SK-N-SH treated with all-trans-retinoic acid at 6 μM for 48 hours (cell line): ENCODE measurements around the gene NQO1.

Source experiments
- ATAC-seq: fragments of 200-7000 bp; cut with Tn5 transposase; 3 replicates; pipeline ENCODE4 v1.9.1; 2020; ENCODE audit warnings: mild to moderate bottlenecking, moderate library complexity
- ARNTL ChIP-seq: fragments of 450-650 bp; formaldehyde crosslinking; IDR thresholded peaks from 2 replicates; pipeline ENCODE4 v1.5.0; 2020; ENCODE audit warnings: low read depth, mild to moderate bottlenecking, moderate library complexity, borderline replicate concordance
- BACH2 ChIP-seq: fragments of 250-450 bp; sonication (Bioruptor Pico); IDR thresholded peaks from 2 replicates; pipeline ENCODE4 v1.9.0; 2021; ENCODE audit warnings: mild to moderate bottlenecking, borderline replicate concordance
- CSDC2 ChIP-seq: fragments of 250-450 bp; sonication (Bioruptor Pico); IDR thresholded peaks from 2 replicates; pipeline ENCODE4 v1.5.0; 2020; ENCODE audit warnings: mild to moderate bottlenecking, moderate library complexity
- CSRNP3 ChIP-seq: fragments of 250-450 bp; sonication (Bioruptor Pico); IDR thresholded peaks from 2 replicates; pipeline ENCODE4 v1.5.1; 2021; ENCODE audit warnings: mild to moderate bottlenecking, moderate library complexity
- GLIS3 ChIP-seq: fragments of 250-450 bp; sonication (Bioruptor Pico); IDR thresholded peaks from 2 replicates; pipeline ENCODE4 v1.5.0; 2020; ENCODE audit warnings: mild to moderate bottlenecking, moderate library complexity
- ISL1 ChIP-seq: fragments of 250-450 bp; sonication (Bioruptor Pico); IDR thresholded peaks from 2 replicates; pipeline ENCODE4 v2.1.2; 2022; ENCODE audit warnings: mild to moderate bottlenecking, moderate library complexity
- OSR1 ChIP-seq: fragments of 250-450 bp; sonication (Bioruptor Pico); IDR thresholded peaks from 2 replicates; pipeline ENCODE4 v1.8.0; 2022; ENCODE audit warnings: moderate library complexity, mild to moderate bottlenecking, inconsistent platforms
- PPARA ChIP-seq: fragments of 250-450 bp; sonication (Bioruptor Pico); IDR thresholded peaks from 2 replicates; pipeline ENCODE4 v1.5.0; 2020; ENCODE audit warnings: mild to moderate bottlenecking, borderline replicate concordance
- SNAI2 ChIP-seq: fragments of 250-450 bp; sonication (Bioruptor Pico); IDR thresholded peaks from 2 replicates; pipeline ENCODE4 v1.5.0; 2020; ENCODE audit warnings: mild to moderate bottlenecking, moderate library complexity
- TCF4 ChIP-seq: fragments of 250-450 bp; sonication (Bioruptor Pico); IDR thresholded peaks from 2 replicates; pipeline ENCODE4 v1.8.0; 2021; ENCODE audit warnings: mild to moderate bottlenecking, moderate library complexity, borderline replicate concordance
- ZC3H10 ChIP-seq: fragments of 250-450 bp; sonication (Bioruptor Pico); IDR thresholded peaks from 2 replicates; pipeline ENCODE4 v1.5.1; 2021; ENCODE audit warnings: mild to moderate bottlenecking, moderate library complexity
- ZFP3 ChIP-seq: fragments of 250-450 bp; sonication (Bioruptor Pico); IDR thresholded peaks from 2 replicates; pipeline ENCODE4 v1.5.0; 2020; ENCODE audit warnings: mild to moderate bottlenecking, moderate library complexity
- ZNF70 ChIP-seq: fragments of 450-650 bp; formaldehyde crosslinking; IDR thresholded peaks from 2 replicates; pipeline ENCODE4 v1.5.0; 2020; ENCODE audit warnings: mild to moderate bottlenecking, moderate library complexity
- ZNF8 ChIP-seq: fragments of 450-650 bp; formaldehyde crosslinking; IDR thresholded peaks from 2 replicates; pipeline ENCODE4 v1.5.0; 2020; ENCODE audit warnings: mild to moderate bottlenecking, moderate library complexity
- TF ChIP-seq, protein P1 (sequence below): fragments of 250-450 bp; sonication (Bioruptor Pico); IDR thresholded peaks from 2 replicates; pipeline ENCODE4 v1.8.0; 2020; ENCODE audit warnings: mild to moderate bottlenecking, moderate library complexity, borderline replicate concordance
- TF ChIP-seq, protein P2 (sequence below): fragments of 250-450 bp; sonication (Bioruptor Pico); IDR thresholded peaks from 2 replicates; pipeline ENCODE4 v1.5.1; 2020; ENCODE audit warnings: low read depth, mild to moderate bottlenecking, moderate library complexity
- TF ChIP-seq, protein P3 (sequence below): fragments of 250-450 bp; sonication (Bioruptor Pico); IDR thresholded peaks from 2 replicates; pipeline ENCODE4 v1.5.0; 2020; ENCODE audit warnings: mild to moderate bottlenecking, moderate library complexity

The NQO1 gene

DNA sequence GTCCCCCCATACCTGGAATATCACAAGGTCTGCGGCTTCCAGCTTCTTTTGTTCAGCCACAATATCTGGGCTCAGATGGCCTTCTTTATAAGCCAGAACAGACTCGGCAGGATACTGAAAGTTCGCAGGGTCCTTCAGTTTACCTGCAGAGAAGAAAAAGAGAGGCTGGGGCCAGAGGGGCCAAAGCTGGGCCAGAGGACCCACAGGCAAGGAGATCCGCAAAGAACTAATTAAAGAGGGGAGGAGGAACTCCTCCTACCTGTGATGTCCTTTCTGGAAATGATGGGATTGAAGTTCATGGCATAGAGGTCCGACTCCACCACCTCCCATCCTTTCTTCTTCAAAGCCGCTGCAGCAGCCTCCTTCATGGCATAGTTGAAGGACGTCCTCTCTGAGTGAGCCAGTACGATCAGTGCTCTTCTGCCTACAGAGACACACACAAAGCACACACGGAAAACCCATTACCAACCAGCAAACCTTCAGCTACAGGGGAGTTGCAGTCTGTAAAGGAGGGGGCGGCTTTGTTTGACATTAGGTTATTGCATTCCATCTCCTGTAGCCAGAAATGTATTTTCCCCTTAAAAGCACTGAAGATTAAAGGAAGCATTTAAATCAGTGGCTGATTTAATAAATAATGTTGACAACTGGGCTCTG lies 8.1 kb downstream of the NQO1 start:
- no peak; the same call in 2 of the 3 replicates for ATAC-seq
- TF ChIP-seq ISL1 (CRISPR knock-in tag) (peak; percentile 41), ZNF70 (CRISPR knock-in tag) (no peak), PPARA (CRISPR knock-in tag) (no peak), TCF4 (CRISPR knock-in tag) (no peak)
- TF ChIP-seq, protein P1, sequence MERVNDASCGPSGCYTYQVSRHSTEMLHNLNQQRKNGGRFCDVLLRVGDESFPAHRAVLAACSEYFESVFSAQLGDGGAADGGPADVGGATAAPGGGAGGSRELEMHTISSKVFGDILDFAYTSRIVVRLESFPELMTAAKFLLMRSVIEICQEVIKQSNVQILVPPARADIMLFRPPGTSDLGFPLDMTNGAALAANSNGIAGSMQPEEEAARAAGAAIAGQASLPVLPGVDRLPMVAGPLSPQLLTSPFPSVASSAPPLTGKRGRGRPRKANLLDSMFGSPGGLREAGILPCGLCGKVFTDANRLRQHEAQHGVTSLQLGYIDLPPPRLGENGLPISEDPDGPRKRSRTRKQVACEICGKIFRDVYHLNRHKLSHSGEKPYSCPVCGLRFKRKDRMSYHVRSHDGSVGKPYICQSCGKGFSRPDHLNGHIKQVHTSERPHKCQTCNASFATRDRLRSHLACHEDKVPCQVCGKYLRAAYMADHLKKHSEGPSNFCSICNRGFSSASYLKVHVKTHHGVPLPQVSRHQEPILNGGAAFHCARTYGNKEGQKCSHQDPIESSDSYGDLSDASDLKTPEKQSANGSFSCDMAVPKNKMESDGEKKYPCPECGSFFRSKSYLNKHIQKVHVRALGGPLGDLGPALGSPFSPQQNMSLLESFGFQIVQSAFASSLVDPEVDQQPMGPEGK (CRISPR knock-in tag): no peak
- TF ChIP-seq, protein P2, sequence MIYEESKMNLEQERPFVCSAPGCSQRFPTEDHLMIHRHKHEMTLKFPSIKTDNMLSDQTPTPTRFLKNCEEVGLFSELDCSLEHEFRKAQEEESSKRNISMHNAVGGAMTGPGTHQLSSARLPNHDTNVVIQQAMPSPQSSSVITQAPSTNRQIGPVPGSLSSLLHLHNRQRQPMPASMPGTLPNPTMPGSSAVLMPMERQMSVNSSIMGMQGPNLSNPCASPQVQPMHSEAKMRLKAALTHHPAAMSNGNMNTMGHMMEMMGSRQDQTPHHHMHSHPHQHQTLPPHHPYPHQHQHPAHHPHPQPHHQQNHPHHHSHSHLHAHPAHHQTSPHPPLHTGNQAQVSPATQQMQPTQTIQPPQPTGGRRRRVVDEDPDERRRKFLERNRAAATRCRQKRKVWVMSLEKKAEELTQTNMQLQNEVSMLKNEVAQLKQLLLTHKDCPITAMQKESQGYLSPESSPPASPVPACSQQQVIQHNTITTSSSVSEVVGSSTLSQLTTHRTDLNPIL (CRISPR knock-in tag): no peak
- TF ChIP-seq, protein P3, sequence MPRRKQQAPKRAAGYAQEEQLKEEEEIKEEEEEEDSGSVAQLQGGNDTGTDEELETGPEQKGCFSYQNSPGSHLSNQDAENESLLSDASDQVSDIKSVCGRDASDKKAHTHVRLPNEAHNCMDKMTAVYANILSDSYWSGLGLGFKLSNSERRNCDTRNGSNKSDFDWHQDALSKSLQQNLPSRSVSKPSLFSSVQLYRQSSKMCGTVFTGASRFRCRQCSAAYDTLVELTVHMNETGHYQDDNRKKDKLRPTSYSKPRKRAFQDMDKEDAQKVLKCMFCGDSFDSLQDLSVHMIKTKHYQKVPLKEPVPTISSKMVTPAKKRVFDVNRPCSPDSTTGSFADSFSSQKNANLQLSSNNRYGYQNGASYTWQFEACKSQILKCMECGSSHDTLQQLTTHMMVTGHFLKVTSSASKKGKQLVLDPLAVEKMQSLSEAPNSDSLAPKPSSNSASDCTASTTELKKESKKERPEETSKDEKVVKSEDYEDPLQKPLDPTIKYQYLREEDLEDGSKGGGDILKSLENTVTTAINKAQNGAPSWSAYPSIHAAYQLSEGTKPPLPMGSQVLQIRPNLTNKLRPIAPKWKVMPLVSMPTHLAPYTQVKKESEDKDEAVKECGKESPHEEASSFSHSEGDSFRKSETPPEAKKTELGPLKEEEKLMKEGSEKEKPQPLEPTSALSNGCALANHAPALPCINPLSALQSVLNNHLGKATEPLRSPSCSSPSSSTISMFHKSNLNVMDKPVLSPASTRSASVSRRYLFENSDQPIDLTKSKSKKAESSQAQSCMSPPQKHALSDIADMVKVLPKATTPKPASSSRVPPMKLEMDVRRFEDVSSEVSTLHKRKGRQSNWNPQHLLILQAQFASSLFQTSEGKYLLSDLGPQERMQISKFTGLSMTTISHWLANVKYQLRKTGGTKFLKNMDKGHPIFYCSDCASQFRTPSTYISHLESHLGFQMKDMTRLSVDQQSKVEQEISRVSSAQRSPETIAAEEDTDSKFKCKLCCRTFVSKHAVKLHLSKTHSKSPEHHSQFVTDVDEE (CRISPR knock-in tag): no peak

GRCh38 chr16:69717066-69717465 lies 9.3 kb downstream of the NQO1 start:
- no peak for ATAC-seq
- TF ChIP-seq ZC3H10 (CRISPR knock-in tag) (no peak), ZNF8 (no peak), SNAI2 (no peak), PPARA (CRISPR knock-in tag) (no peak), ARNTL (no peak), CSDC2 (CRISPR knock-in tag) (no peak)
- TF ChIP-seq, protein P1 (CRISPR knock-in tag): no peak

DNA sequence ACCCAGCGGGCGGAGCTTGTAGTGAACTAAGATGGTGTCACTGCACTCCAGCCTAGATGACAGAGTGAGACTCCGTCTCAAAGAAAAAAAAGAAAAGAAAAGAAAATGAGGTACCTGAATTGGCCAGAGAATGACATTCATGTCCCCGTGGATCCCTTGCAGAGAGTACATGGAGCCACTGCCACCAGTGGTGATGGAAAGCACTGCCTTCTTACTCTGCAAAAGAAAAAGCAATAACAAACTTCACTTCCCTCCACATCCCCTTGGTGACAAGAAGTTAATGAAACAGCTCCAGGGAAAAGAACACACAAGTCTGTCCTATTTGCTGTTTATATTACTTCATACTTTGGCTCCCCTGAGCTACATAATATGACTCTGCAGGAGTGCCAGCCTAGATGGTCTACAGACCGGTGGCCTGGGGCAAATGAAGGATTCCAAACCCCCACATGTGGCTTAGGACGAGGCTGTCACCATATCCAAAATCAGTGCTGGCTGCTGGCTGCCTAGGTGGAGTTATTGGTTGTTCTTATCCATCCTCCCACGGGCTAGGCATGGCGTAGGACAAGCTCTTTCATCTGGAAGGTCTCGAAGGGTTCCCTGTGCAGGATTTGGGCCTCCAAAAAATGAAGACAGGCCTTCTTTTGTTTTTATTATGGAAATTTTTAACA lies 13.3 kb downstream of the NQO1 start:
- TF ChIP-seq BACH2 (CRISPR knock-in tag) (no peak), GLIS3 (CRISPR knock-in tag) (no peak), CSDC2 (CRISPR knock-in tag) (no peak), CSRNP3 (CRISPR knock-in tag) (no peak), PPARA (CRISPR knock-in tag) (no peak), SNAI2 (no peak), OSR1 (CRISPR knock-in tag) (no peak), ZFP3 (CRISPR knock-in tag) (no peak)
- TF ChIP-seq, protein P2 (CRISPR knock-in tag): no peak

More for the DNA sequence above, 13.3 kb downstream of the NQO1 start:
- ATAC-seq: no peak
